ENCODE measurements around the gene CHMP4A. TPM values are rescaled to one million over a fixed set of nuclear protein-coding genes. Genes with fewer than 3 reads are reported as not detected.

Gene CHMP4A
- polyA plus RNA-seq, 1 donor from 2014 or later, result 55.3 TPM

GRCh38 chr14:24196071-24197055 is 16.9 kb downstream of the CHMP4A start:
- Histone ChIP-seq H2AFZ (ENCODE audit: low read depth, low read length) (peak overlapping the region; percentile 73), H3K36me3 (ENCODE audit: insufficient read depth, low read length) (no peaks in the 10 kb centered on the region), H3K9me2 (ENCODE audit: insufficient read depth, low read length) (no peaks in the 10 kb centered on the region), H3K4me3 (ENCODE audit: low read length) (peak overlapping the region; percentile 92), H3K27ac (ENCODE audit: low read length) (peak overlapping the region; percentile 92), H3K9ac (ENCODE audit: low read length) (peak overlapping the region; percentile 93), H3K9me3 (ENCODE audit: low read length) (no peaks in the 10 kb centered on the region), H3K4me2 (ENCODE audit: low read length) (peak overlapping the region; percentile 74), H3K79me2 (replicated peaks; ENCODE audit: insufficient read depth, low read length) (peaks cover 3% of the 10 kb centered on the region), H3K27me3 (ENCODE audit: insufficient read depth, low read depth, low read length) (no peaks in the 10 kb centered on the region), H3F3A (ENCODE audit: insufficient read depth, low read length, poor library complexity, severe bottlenecking) (no peaks in the 10 kb centered on the region), H4K20me1 (ENCODE audit: insufficient read depth) (no peaks in the 10 kb centered on the region)
- TF ChIP-seq TAF1 (IDR thresholded peaks at IDR 0.05; ENCODE audit: low read depth) (no peak), SMC3 (conservative IDR thresholded peaks at IDR 0.05; ENCODE audit: poor library complexity) (no peak), REST (IDR thresholded peaks at IDR 0.05; ENCODE audit: borderline replicate concordance) (no peak), RAD21 (conservative IDR thresholded peaks at IDR 0.05) (no peak), EZH2 (IDR thresholded peaks at IDR 0.05; ENCODE audit: borderline replicate concordance, insufficient read depth, low read length, poor library complexity, severe bottlenecking) (no peak), CTCF (IDR thresholded peaks at IDR 0.05; ENCODE audit: poor library complexity, severe bottlenecking) (no peak), EP300 (conservative IDR thresholded peaks at IDR 0.05; ENCODE audit: poor library complexity, severe bottlenecking) (no peak), POLR2AphosphoS5 (IDR thresholded peaks at IDR 0.05) (no peak), MXI1 (conservative IDR thresholded peaks at IDR 0.05; ENCODE audit: poor library complexity, severe bottlenecking) (no peak)

- H3K27ac ChIP-seq (ENCODE audit: low read length), result peak within 1 kb of the TSS; percentile 92
- no peaks in the 10 kb centered on the region for H3K36me3 ChIP-seq (ENCODE audit: insufficient read depth, low read length)
- H2AFZ ChIP-seq (ENCODE audit: low read depth, low read length), result peak within 1 kb of the TSS; percentile 73
- H3K9me3 ChIP-seq (ENCODE audit: low read length), result no peaks in the 10 kb centered on the region
- H3K9me2 ChIP-seq (ENCODE audit: insufficient read depth, low read length), result no peaks in the 10 kb centered on the region
- no peaks in the 10 kb centered on the region for H3F3A ChIP-seq (ENCODE audit: insufficient read depth, low read length, poor library complexity, severe bottlenecking)
- no peaks in the 10 kb centered on the region for H3K27me3 ChIP-seq (ENCODE audit: insufficient read depth, low read depth, low read length)
- H4K20me1 ChIP-seq (ENCODE audit: insufficient read depth), result no peaks in the 10 kb centered on the region
- H3K79me2 ChIP-seq (replicated peaks; ENCODE audit: insufficient read depth, low read length), result peaks cover 3% of the 10 kb centered on the region
- H3K4me2 ChIP-seq (ENCODE audit: low read length), result peak within 1 kb of the TSS; percentile 76
- peak within 1 kb of the TSS; percentile 92 for H3K4me3 ChIP-seq (ENCODE audit: low read length)
- TF ChIP-seq EZH2 (IDR thresholded peaks at IDR 0.05; ENCODE audit: borderline replicate concordance, insufficient read depth, low read length, poor library complexity, severe bottlenecking) (no peak), TAF1 (IDR thresholded peaks at IDR 0.05; ENCODE audit: low read depth) (peak; percentile 70), SMC3 (conservative IDR thresholded peaks at IDR 0.05; ENCODE audit: poor library complexity) (peak; percentile 38), MXI1 (conservative IDR thresholded peaks at IDR 0.05; ENCODE audit: poor library complexity, severe bottlenecking) (peak; percentile 71), REST (IDR thresholded peaks at IDR 0.05; ENCODE audit: borderline replicate concordance) (peak; percentile 12), POLR2AphosphoS5 (IDR thresholded peaks at IDR 0.05) (peak; percentile 77), EP300 (conservative IDR thresholded peaks at IDR 0.05; ENCODE audit: poor library complexity, severe bottlenecking) (peak; percentile 57), RAD21 (conservative IDR thresholded peaks at IDR 0.05) (no peak), CTCF (IDR thresholded peaks at IDR 0.05; ENCODE audit: poor library complexity, severe bottlenecking) (no peak)
- H3K9ac ChIP-seq (ENCODE audit: low read length), result peak within 1 kb of the TSS; percentile 93
Measured at GRCh38 chr14:24195186-24196070, 17.9 kb downstream of the CHMP4A start, which contains the start of gene TM9SF1. TSS of gene TM9SF1 (minus strand) at chr14:24195441. CDS start at chr14:24195019, 422 bp downstream.

Measured in neural cell (in vitro differentiated cells).